HepG2 (cell line): ENCODE data around the gene WNT7B. TPM values are rescaled to one million over a fixed set of nuclear protein-coding genes. Genes with fewer than 3 reads are reported as not detected.
A peak's percentile ranks its signal among the peaks of the same experiment; 100 is the strongest.

Experiments used
- CAMTA2 ChIP-seq: sonication (generic); formaldehyde crosslinking; IDR thresholded peaks from 2 replicates; pipeline ENCODE4 v1.4.0; 2020; ENCODE audit warnings: mild to moderate bottlenecking, missing genetic modification reagents, borderline replicate concordance
- CEBPG ChIP-seq: IDR thresholded peaks from 2 replicates; pipeline ENCODE4 v1.6.1; 2016
- KAT8 ChIP-seq: IDR thresholded peaks from 2 replicates; pipeline ENCODE4 v1.6.1; 2016; ENCODE audit warnings: missing genetic modification reagents, missing compliant biosample characterization
- MIER2 ChIP-seq: IDR thresholded peaks from 2 replicates; pipeline ENCODE4 v1.6.1; 2016; ENCODE audit warnings: missing biosample characterization, missing genetic modification reagents
- MLLT10 ChIP-seq: sonication (generic); formaldehyde crosslinking; IDR thresholded peaks from 2 replicates; pipeline ENCODE4 v1.4.0; 2020; ENCODE audit warnings: missing genetic modification reagents
- NFE2 ChIP-seq: sonication (generic); formaldehyde crosslinking; IDR thresholded peaks from 2 replicates; pipeline ENCODE4 v1.4.0; 2020; ENCODE audit warnings: missing genetic modification reagents
- RXRB ChIP-seq: IDR thresholded peaks from 2 replicates; pipeline ENCODE4 v1.6.1; 2016; ENCODE audit warnings: borderline replicate concordance, missing genetic modification reagents, missing compliant biosample characterization
- SMARCC2 ChIP-seq: fragments of 450-650 bp; IDR thresholded peaks from 2 replicates; pipeline ENCODE4 v1.6.1; 2017; ENCODE audit warnings: antibody characterized with exemption, mild to moderate bottlenecking
- SNRNP70 ChIP-seq: fragments of 200-400 bp; formaldehyde crosslinking; IDR thresholded peaks from 2 replicates; pipeline ENCODE4 v1.6.1; 2017; ENCODE audit warnings: mild to moderate bottlenecking, low read depth, low read length, moderate library complexity
- SOX13 ChIP-seq, 3 experiments: fragments of 450-650 bp in 1 of 3; sonication (generic) in 1 of 3; formaldehyde crosslinking in 1 of 3; IDR thresholded peaks in 2 of 3; conservative IDR thresholded peaks in 1 of 3; 2 replicates each; pipeline versions ENCODE4 v1.5.0 to v1.6.1; 2016 to 2020; ENCODE audit warnings: antibody characterized with exemption in 1 of 3, mild to moderate bottlenecking in 1 of 3, missing compliant biosample characterization in 1 of 3, missing genetic modification reagents in 1 of 3, moderate library complexity in 1 of 3
- ZFP62 ChIP-seq: sonication (generic); formaldehyde crosslinking; IDR thresholded peaks from 2 replicates; pipeline ENCODE4 v1.4.0; 2020; ENCODE audit warnings: missing genetic modification reagents
- ZNF3 ChIP-seq: IDR thresholded peaks from 2 replicates; pipeline ENCODE4 v1.7.0; 2017; ENCODE audit warnings: inconsistent platforms
- ZNF367 ChIP-seq: sonication (generic); formaldehyde crosslinking; IDR thresholded peaks from 2 replicates; pipeline ENCODE4 v1.4.0; 2020; ENCODE audit warnings: missing genetic modification reagents, borderline replicate concordance
- ZNF430 ChIP-seq: sonication (generic); formaldehyde crosslinking; IDR thresholded peaks from 2 replicates; pipeline ENCODE4 v1.9.0; 2021; ENCODE audit warnings: mild to moderate bottlenecking, missing genetic modification reagents
- ZNF749 ChIP-seq: sonication (generic); formaldehyde crosslinking; IDR thresholded peaks from 2 replicates; pipeline ENCODE4 v1.8.0; 2022; ENCODE audit warnings: mild to moderate bottlenecking, missing genetic modification reagents, moderate library complexity, borderline replicate concordance
- polyA plus RNA-seq, 8 experiments: library from polyadenylated mRNA; depleted of rRNA in 3 of 8; stranded (reverse) in 7 of 8; unstranded in 1 of 8; fragments of >200 nt; fragmentation: Illumina TruSeq in 4 of 8; extraction: Trizol in 4 of 8; gene quantifications; 2 replicates each; pipeline versions ENCODE4 v1.2.1 to v1.2.3, GENCODE V29; 2011 to 2016; ENCODE audit warnings: low read depth in 4 of 8, missing spikeins in 1 of 8, mixed read lengths in 1 of 8; ENCODE audit not compliant: insufficient read depth in 1 of 8
- total RNA-seq, 5 experiments: library from RNA; depleted of rRNA; stranded (reverse); fragments of >200 nt; fragmentation: Illumina TruSeq; extraction: Trizol; gene quantifications; 2 replicates each; pipeline ENCODE4 v1.2.3, GENCODE V29; 2016; ENCODE audit warnings: low read depth in 1 of 5
- TF ChIP-seq, protein P1 (sequence below): sonication (generic); formaldehyde crosslinking; IDR thresholded peaks from 2 replicates; pipeline ENCODE4 v1.4.0; 2020; ENCODE audit warnings: missing genetic modification reagents
- TF ChIP-seq, protein P2 (sequence below), 2 experiments: fragments of 450-650 bp in 1 of 2; sonication (generic) in 1 of 2; formaldehyde crosslinking in 1 of 2; IDR thresholded peaks; 2 replicates each; pipeline versions ENCODE4 v1.6.1 to v1.8.0; 2016 to 2022; ENCODE audit warnings: antibody characterized with exemption in 1 of 2, mild to moderate bottlenecking in 1 of 2, missing genetic modification reagents in 1 of 2

The WNT7B gene
- total and polyA plus RNA-seq, 2 of the 13 experiments (the other 11 are each of a cell fraction or from before 2014, with no cell fraction given) = 0.09 TPM; not detected in 1

DNA sequence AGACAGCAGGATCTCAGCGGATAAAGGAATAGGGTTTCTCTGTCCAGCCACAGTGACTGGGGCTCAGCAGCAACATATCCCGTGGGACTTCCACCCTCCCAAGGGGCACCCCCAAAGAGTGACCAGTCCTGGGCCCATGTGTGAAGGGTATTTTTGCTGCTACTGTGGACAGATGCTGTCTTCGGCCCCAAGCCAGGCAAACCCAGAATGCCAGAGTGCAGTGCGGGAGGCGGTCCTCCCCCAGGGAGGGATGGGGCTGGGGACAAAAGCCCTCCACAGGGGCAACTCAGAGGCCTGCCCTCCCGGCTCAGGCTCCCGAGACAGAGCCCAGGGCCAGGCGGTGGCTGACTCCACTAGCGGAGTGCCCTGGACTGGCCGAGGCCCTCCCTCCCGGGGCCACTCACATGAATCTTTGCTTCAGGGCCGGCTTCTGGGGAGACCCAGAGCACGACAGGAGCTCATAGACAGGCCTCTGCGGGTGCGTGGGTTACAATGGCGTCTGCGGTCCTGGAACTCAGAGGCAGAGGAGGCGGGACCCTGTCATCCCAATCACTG lies 34.7 kb upstream of the WNT7B start (continued):
- TF ChIP-seq ZNF749 (CRISPR knock-in tag) = 0 out of 2 replicates have a peak, but pooled peaks have one; percentile 51
- no peak for TF ChIP-seq ZFP62 (CRISPR knock-in tag)
- TF ChIP-seq, protein P1, sequence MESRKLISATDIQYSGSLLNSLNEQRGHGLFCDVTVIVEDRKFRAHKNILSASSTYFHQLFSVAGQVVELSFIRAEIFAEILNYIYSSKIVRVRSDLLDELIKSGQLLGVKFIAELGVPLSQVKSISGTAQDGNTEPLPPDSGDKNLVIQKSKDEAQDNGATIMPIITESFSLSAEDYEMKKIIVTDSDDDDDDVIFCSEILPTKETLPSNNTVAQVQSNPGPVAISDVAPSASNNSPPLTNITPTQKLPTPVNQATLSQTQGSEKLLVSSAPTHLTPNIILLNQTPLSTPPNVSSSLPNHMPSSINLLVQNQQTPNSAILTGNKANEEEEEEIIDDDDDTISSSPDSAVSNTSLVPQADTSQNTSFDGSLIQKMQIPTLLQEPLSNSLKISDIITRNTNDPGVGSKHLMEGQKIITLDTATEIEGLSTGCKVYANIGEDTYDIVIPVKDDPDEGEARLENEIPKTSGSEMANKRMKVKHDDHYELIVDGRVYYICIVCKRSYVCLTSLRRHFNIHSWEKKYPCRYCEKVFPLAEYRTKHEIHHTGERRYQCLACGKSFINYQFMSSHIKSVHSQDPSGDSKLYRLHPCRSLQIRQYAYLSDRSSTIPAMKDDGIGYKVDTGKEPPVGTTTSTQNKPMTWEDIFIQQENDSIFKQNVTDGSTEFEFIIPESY (CRISPR knock-in tag) = peak; percentile 73; the same call in 1 of the 2 replicates
- TF ChIP-seq SNRNP70 = no peak
- TF ChIP-seq, protein P2, sequence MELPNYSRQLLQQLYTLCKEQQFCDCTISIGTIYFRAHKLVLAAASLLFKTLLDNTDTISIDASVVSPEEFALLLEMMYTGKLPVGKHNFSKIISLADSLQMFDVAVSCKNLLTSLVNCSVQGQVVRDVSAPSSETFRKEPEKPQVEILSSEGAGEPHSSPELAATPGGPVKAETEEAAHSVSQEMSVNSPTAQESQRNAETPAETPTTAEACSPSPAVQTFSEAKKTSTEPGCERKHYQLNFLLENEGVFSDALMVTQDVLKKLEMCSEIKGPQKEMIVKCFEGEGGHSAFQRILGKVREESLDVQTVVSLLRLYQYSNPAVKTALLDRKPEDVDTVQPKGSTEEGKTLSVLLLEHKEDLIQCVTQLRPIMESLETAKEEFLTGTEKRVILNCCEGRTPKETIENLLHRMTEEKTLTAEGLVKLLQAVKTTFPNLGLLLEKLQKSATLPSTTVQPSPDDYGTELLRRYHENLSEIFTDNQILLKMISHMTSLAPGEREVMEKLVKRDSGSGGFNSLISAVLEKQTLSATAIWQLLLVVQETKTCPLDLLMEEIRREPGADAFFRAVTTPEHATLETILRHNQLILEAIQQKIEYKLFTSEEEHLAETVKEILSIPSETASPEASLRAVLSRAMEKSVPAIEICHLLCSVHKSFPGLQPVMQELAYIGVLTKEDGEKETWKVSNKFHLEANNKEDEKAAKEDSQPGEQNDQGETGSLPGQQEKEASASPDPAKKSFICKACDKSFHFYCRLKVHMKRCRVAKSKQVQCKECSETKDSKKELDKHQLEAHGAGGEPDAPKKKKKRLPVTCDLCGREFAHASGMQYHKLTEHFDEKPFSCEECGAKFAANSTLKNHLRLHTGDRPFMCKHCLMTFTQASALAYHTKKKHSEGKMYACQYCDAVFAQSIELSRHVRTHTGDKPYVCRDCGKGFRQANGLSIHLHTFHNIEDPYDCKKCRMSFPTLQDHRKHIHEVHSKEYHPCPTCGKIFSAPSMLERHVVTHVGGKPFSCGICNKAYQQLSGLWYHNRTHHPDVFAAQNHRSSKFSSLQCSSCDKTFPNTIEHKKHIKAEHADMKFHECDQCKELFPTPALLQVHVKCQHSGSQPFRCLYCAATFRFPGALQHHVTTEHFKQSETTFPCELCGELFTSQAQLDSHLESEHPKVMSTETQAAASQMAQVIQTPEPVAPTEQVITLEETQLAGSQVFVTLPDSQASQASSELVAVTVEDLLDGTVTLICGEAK (IDR thresholded peaks at IDR 0.05) = no peak
- TF ChIP-seq, protein P2 (CRISPR knock-in tag; IDR thresholded peaks at IDR 0.05) = no peak
- no peak for TF ChIP-seq MIER2 (CRISPR knock-in tag)
- no peak for TF ChIP-seq SOX13 (IDR thresholded peaks at IDR 0.05)
- no peak for TF ChIP-seq SOX13 (CRISPR knock-in tag; conservative IDR thresholded peaks at IDR 0.05 in 1 of 2, IDR thresholded peaks at IDR 0.05 in 1 of 2)
- TF ChIP-seq NFE2 (CRISPR knock-in tag) = no peak
- no peak for TF ChIP-seq ZNF3 (CRISPR knock-in tag)
- TF ChIP-seq SMARCC2 = no peak
- TF ChIP-seq KAT8 = no peak
- no peak for TF ChIP-seq ZNF430 (CRISPR knock-in tag)
- no peak for TF ChIP-seq RXRB (CRISPR knock-in tag)
- no peak for TF ChIP-seq CEBPG
- TF ChIP-seq MLLT10 (CRISPR knock-in tag) = no peak
- no peak for TF ChIP-seq ZNF367
- no peak for TF ChIP-seq CAMTA2 (CRISPR knock-in tag)
